ENCODE data around the gene ACYP2.
"Not testable (repeated sequence)": the region's sequence is repeated elsewhere in the genome, so short reads cannot be mapped to it uniquely, and the experiment has no call there.

The ACYP2 gene

DNA sequence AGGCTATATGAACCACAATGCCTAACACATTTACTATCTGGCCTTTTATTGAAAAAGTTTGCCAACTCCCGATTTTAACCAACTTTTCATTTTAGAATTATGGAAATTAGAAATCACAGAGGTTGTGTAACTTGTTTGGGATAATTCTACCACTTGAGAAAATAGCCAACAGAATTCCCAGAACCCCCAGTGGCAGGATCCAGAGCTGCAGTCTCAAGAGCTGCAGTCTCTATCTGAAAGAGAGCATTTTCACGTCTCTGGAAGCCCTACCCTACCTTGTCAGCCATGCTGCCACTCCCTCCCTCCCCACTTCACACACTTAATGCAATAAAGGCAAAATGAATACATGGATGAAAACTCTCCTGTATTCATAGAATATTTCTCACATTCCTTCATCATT, 164.0 kb downstream of the ACYP2 start:
- FAIRE-seq, result no peak

DNA sequence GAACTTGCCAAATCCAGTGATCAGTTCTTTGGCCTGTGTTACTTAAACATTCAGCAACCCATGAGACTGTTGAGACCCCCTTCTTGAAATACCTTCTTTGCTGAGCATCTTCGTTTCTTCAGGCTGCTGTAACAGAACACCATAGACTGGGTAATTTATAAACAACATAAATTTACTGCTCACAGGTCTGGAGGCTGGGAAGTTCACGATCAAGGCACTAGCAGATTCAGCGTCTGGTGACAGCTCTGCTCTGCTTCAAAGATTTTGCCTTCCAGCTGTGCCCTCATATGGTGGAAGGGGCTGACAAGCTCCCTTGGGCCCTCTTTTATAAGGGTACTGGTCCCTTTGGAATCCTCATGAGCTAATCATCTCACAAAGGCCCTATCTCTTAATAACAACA, 169.4 kb downstream of the ACYP2 start:
- FAIRE-seq, result no peak

DNA sequence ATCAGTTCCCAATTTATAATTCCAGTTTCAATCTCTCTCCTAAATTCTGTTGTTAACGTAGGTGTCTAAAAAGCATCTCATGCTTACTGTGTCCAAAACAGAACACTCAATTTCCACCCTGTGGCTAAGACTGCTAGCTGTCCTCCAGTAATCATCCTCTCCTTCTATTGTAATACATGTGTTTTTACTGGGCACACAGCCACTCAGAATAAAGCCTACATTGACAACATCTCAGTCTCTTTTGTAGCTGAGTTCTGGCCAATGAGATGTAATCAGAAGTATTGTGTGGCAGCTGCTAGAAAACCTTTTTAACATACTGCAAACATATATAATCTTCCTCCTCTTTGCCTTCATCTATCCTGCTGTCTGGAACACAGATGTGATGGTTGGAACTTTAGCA, 170.0 kb downstream of the ACYP2 start:
- no peak for FAIRE-seq

DNA sequence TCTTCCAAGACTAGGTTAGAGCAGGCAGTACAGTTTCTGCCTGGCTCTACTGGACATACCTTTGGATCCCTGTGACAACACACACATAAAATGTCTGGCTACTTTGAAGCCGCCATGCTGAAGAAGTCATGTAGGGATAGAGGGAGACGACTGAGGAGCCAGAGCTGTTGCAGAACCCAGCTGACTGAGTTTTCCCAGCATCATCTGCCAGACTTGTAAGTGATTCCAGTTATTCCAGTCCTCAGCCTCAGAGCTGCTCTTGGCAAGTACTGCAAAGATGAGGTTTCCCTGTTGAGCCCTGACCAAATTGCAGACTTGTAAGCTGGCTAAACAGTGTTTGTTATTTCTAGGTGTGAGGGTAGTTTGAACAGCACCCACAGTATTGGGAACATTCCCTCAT, 172.1 kb downstream of the ACYP2 start:
- no peak for FAIRE-seq

DNA sequence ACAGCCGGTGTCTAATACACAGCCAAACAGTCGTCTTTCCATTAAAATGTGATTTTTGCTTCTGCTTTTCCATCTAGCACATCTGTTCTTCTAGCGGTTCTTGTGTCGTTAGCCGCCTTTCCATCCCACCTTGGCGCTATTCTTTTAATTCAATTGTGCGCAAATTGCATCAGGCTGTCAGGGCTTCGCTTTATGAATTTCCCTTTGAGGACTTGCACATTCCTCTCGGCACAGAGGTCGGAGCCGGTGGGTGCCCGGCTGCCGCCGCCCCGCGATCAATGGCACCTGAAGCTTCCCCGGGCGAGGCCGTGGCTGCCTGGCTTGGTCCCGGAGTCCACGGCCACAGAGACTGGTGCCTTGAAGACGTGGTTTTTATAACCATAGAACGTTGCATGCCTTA, 174.5 kb downstream of the ACYP2 start:
- no peak for FAIRE-seq

DNA sequence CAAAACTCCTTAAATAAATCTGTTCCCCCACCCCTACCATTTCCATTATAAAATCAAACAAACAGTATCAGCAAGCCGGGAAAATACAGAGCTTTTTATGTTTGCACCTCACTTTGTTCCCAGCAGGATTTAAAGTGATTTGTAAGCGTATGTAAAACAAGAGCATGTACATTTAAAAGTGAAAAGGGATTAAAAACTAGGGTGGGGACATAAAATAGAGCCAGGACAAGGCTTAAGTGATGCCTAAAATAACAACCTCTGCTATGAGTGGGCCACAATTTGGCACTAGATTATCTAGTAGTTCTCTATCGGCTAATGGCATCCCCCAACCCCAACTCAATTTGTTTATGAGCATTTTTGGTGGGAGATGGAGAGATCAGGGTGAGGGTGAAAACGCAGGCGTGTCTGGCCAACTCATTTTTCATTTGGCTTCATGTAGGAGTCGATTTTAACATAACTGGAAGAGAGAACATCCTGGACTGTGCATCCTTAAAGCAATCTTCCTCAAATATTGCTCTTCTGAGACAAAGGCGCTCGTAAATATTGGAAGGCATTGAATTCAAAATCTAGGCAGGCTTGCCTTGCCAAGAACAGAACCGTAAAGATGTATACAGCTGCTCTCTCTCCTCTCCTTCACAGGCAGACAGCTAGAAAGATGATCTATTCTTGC, 175.1 kb downstream of the ACYP2 start:
- FAIRE-seq, result no peak

DNA sequence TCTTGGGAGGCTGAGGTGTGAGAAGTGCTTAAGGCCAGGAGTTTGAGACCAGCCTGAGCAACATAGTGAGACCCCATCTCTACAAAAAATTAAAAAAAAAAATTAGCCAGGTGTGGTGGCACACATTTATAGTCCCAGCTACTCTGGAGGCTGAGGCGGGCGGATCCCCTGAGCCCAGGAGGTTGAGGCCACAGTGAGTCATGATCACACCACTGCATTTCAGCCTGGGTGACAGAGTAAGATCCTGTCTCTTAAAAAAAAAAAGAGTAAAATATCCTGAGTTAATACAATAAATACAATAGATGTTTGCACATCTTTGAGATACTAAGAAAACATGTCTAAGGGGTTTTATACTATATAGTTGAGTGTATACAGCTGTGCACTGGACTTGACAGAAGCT, 179.2 kb downstream of the ACYP2 start:
- FAIRE-seq, result not testable (repeated sequence)

DNA sequence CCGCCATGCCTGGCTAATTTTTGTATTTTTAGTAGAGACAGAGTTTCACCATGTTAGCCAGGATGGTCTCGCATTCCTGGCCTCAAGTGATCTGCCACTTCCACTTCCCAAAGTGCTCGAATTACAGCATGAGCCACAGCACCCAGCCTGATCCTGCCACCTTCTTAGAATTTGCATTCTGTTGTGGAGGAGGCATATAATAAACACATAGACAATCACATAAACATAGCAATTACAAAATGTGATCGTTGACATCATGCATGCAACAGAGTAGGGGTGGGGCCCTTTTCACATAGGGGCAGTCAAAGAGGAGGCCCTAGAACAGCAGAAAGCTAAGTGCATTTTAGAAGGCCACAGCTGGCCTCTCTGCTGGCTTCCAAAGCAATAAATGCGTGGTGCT, 180.5 kb downstream of the ACYP2 start:
- FAIRE-seq, result no peak

DNA sequence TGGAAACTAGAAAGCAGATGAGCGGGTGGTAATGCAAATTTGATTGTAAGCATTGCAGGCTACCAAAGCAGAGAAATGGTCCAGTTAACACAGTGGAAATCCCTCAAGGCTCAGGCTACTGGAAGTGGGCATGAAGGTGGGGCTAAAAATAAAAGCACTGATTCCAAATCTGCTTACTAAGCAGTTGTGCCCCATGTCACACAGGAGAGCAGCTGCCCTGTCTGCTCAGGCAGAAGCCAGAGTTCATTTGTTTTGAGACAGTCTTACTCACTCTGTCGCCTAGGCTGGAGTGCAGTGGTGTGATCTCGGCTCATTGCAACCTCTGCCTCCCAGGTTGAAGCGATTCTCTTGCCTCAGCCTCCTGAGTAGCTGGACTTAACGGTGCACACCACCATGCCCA, 183.1 kb downstream of the ACYP2 start:
- FAIRE-seq, result no peak

DNA sequence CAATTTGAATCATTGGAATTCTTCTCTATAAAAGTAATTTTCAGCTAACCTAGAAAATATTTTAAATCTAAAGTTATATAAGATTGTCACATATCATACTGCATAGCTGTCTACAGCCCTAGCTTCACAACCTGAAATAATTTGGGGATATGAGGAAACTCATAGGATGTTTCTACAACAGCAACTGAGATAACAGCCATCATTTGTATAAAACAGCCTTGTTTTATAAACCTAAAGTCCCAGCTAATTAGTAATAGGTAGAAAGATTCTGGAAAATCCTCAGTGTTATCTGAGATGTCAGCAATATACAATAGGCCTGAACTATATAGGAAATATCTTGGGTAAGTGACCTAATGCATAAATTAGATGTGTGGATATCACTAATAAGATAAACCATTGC, 188.2 kb downstream of the ACYP2 start:
- no peak for FAIRE-seq

DNA sequence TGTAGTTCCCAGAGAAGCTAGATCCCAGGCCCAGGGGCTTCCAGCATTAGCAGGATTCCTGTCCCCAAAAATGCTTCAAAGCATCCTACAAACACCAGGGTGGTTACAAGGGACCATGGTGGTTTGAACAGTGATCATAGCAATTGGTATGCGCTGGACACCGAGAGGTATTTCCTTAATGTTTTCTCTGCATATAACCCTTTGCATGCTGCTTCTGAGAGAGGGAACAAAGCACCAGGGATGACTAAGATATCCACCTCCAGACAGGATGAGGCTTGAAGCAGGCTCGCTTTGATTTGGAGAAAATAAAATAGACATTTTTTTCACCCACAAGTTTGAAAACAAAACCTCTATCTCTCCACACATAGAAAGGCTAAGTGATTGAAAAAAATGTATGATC, 191.1 kb downstream of the ACYP2 start:
- FAIRE-seq, result no peak

DNA sequence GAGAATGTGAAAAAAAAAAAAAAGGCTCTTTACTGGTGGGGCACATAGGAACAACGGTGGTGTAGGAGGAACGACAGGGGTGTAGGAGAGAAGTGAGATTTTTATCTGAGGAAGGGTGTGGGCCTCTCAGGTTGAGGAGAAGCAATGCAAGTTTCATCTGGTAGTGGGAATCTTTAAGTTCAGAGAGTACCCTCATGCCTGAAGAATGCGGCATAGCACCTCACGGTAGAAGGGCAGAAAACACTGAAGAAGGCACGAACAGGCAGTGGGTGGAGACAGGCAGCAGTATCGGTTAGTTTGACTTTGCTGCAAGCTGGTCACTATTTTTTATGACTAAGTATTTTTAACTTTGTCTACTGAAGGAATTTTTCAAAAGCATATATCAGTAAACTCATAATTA, 192.8 kb downstream of the ACYP2 start:
- FAIRE-seq, result no peak

DNA sequence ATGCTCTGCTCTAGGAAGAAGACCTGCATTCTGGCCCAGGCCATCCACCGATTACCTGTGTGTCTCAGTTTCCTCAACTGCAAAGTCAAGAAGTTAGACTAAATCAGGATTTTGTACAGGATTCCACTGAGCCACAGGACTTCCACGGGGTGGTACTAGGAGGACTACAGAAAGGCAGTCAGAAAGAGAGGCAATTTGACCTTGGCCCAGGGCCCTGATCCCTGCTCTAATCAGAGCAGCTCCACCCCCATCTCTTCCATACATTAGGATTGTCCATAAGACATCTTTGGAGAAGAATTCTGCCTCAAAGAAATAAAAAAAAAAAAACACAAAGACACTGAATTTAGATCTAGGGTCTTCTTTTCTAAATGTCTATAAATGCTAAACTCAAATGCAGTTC, 193.4 kb downstream of the ACYP2 start:
- FAIRE-seq, result no peak

DNA sequence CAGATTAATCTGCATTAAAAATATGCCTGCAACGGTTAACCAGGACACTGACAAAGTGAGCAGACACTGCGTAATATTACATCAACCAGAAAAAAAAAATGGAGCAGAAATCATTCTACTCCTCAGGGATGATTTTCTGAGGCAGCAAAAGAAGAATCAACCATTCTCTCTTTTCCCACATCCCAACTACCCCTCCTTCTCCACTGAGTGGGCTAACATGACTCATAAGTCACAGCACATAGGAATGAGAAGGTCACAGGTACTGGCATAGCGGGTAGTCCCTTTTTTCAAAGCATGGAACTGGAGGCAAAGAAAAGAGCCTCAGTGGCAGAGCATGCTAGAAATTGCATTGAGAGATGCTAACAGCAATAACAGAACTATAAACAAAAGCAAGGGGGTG, 194.9 kb downstream of the ACYP2 start:
- no peak for FAIRE-seq

DNA sequence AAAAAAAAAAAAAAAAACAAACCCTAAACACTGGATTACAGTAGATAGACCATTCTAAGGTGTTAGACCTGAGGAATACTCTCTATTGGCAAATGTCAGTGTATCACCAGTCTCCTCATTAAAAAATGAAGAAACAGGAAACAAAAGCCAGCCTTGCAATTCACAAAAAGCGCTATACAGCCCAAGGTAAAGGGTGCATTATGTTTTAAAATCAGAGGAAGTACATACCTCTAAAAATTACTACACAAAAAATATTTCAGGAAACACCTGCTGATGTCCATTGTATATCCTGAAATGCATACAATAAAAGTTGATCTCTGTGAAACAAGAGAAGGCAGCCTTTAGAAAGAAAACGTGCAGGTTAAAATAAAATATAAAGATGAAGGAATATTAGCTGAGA, 195.5 kb downstream of the ACYP2 start:
- no peak for FAIRE-seq

DNA sequence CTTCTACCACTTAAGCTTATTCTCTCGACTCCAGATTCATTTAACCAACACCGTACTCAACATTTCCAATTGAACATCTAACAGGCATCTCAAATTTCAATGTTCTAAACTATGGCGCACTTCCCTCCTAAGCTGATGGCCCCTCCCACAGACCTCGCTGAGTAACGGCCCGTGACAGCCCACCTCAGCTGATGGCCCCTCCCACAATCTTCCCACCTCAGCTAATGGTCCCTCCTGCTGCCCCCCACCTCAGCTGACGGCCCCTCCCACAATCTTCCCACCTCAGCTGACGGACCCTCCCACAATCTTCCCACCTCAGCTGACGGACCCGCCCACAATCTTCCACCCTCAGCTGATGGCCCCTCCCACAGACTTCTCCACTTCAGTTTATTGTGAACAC, 197.7 kb downstream of the ACYP2 start:
- FAIRE-seq, result no peak

DNA sequence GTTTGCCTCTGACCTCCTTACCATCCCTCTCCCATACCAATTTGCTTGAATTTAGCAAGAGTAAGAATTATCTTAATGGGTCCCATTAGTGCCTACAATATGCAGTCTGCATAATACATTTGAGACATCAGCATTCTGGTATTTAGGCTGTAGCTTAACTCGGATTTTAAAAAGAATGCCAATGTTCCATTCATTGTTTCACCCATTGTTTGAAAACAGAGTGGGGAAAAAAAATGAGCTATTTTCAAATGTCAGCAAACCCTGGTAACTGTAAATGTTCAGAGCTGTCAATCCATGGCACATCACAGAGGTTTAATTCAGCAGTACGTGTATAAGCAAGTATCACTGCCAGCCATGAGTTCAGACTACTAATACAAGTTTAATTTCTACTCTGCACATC, 202.6 kb downstream of the ACYP2 start:
- FAIRE-seq, result no peak

DNA sequence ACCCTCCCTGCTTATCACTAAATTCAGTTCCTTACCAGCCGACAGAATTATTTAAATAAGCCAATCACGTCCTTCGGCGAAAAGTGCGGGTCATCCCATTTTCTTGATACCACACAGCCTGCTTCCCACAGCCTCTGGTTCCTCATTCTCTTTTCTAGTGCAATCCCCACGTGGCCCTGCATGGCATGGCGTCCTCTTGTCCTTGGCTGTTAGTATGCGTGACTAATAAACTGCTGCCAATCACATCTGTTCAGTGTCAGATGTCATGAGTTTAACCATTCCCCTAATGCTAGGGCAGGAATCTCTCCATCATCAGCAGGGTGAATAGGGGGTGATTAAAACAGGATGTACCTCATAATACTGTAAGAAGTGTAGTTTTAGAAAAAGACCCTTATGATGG, 203.4 kb downstream of the ACYP2 start:
- FAIRE-seq, result no peak

DNA sequence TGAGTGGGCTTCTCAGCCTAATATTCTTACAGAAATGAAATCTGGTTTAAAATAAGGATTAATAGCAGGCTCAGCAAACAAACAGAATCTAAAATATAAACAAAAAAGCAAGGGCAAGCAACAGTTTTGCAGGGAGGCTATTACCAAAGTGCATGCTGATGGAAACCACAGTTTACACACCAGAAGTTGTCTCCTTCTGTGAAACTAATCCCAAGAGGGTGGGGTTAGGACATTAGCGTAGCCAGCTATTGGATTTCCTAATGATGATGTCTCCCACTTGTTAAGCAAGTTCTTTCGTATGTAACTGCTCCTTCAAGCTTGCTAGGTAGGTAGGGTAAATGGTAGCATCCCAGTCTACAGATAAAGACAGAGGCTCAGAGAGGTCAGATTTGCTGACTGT, 205.6 kb downstream of the ACYP2 start:
- FAIRE-seq, result no peak

DNA sequence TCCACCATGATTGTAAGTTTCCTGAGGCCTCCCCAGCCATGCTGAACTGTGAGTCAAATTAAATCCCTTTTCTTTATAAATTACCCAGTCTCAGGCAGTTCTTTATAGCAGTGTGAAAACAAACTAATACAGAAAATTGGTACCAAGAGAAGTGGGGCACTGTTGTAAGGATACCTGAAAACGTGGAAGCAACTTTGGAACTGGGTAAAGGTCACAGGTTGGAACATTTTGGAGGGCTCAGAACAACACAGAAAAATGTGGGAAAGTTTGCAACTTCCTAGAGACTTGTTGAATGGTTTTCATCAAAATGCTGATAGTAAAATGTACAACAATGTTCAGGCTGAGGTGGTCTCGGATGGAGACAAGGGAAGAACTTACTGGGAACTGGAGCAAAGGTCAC, 209.1 kb downstream of the ACYP2 start:
- not testable (repeated sequence) for FAIRE-seq

DNA sequence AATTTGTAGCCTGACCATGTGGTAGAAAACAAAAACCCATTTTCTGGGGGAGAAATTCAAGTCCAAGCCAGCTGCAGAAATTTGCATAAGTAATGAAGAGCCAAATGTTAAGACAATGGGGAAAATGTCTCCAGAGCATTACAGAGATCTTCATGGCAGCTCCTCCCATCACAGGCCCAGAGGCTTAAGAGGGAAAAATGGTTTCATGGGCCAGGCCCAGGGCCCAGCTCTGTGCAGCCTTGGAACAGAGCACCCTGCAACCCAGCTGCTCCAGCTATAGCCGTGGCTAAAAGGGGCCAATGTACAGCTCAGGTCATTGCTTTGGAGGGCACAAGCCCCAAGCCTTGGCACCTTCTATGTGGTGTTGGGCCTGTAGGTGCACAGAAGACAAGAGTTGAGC, 209.7 kb downstream of the ACYP2 start:
- no peak for FAIRE-seq

DNA sequence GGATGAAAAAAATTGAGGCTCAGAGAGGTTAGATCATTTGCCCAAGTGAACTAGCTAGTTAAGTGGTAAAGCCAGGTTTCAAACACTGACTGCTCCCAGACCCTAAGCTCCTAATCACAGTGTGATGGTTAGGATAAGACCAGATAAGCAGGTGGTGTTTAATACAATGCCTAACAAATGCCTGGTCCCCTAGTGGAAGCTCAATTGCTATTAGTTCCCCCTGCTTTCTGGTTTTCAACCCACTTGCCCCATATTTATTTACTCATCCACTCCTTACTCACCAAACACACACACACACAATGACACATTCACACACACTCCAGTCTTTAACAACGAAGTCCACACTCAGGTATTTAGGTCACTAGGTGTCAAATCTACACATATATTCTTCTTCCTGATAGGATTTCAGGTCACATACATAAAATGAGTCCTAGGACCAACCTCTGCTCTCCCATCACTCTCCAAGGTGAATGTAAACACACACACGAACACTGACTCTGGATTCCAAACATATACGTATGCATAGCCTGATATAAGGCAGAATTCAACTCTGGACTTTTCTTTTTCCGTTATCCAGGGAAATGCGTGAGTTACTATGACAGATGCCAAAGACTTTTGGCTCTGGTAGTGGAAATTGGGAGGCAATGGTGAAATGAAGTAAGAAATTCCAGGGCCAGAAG, 214.2 kb downstream of the ACYP2 start:
- FAIRE-seq, result no peak

DNA sequence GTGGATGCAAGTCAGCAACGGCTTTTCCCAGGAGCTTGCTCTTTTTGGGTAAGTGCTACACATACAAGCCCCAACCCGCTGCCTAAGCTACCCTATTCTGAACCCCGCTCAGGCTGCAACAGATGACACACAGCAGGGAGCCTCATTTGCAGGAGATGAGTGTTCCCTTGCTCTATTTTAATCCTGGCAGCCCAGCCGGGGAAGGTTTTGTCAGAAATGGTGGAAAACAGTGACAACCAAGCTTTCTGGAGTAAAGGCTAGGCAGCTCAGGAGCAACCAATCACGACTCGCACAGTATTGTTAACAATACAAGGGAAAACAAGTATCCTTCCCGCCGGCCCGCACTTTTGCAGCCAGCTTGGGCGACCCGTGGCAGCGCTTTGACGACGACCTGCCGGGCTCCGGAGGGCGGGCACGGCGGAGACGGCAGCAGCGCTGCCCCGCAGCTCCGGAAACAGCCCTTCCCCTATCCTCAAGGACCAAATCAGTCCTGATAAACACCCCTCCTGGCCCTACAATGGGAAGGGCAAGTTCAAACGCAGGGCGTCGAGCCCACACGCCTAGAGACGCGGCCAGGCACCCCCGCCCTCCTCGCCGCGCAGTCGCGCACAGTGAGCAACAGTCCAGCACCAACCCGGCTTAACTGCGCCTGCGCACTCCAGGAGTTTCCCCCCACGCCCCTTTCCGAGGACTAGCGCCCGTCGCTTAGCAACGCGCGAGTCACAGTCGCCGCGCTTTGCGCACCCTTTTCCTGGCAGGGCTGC, 214.9 kb downstream of the ACYP2 start:
- no peak for FAIRE-seq
